GM12872 (cell line): ENCODE data around the gene RRM1.
A peak's percentile ranks its signal among the peaks of the same experiment; 100 is the strongest.

Source experiments
- CTCF ChIP-seq: IDR thresholded peaks from 3 replicates; pipeline ENCODE4 v1.5.1; 2011; ENCODE audit warnings: low read depth, mild to moderate bottlenecking, low read length, moderate library complexity; ENCODE audit not compliant: insufficient read depth

The RRM1 gene

DNA sequence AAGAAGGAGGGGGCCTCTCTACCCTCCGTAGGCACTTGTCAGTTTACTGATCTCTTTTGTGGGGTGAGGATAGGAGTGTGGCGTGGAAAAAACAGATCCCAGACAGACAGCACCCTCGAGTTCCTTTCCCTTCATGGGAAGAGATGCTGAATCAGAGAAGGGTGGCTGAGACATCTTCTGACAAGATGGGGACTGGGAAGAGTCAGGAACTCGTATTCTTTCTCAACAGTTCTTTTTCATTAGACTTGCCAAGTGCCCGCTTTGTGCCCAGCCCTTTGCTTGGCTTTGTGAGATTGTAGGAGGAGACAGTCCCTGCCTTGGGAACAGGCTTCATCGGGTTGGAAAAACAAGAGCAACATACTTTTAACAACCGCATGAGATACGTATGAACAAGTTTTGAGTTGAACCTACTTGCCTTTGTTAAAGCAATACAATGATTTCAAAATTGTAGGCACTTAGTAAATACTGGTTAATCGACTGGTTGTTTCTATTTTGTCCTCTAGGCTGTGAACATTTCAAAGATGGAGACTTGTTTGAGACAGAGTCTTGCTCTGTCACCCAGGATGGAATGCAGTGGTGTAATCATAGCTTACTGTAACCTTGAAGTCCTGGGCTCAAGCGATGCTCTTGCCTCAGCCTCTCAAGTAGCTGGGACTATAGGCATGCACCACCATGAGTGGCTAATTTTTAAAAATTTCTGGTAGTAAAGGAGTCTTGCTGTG lies 1.1 kb downstream of the RRM1 start:
- TF ChIP-seq CTCF = peak; percentile 15; the same call in 1 of the 3 replicates

GRCh38 chr11:4098026-4098621 lies 3.5 kb downstream of the RRM1 start:
- no peak for TF ChIP-seq CTCF

DNA sequence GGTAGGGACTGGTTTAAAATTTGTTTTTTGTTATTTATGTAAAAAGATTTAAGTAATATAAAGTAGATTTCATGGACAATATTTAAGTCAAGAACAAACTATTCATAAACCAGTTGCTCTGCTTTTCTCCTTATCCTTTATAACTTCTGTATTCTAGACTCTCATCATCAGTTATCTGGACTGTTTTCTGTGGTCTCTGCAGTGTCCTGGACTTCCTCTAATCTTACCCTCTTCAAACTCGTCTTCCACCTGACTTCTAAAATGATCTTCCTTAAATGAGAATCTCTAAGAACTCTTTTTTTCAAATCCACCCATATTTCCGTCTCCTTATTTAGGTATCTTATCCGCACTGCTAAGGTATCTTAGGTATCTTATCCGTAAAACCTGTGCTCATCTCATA lies 8.1 kb downstream of the RRM1 start:
- no peak for TF ChIP-seq CTCF

GRCh38 chr11:4103269-4103668 lies 8.7 kb downstream of the RRM1 start:
- TF ChIP-seq CTCF = no peak

- no peak for TF ChIP-seq CTCF
These were observed 11.3 kb downstream of the RRM1 start for GRCh38 chr11:4105916-4106315.

- TF ChIP-seq CTCF = no peak
These were observed 17.2 kb downstream of the RRM1 start for GRCh38 chr11:4111834-4112233.

DNA sequence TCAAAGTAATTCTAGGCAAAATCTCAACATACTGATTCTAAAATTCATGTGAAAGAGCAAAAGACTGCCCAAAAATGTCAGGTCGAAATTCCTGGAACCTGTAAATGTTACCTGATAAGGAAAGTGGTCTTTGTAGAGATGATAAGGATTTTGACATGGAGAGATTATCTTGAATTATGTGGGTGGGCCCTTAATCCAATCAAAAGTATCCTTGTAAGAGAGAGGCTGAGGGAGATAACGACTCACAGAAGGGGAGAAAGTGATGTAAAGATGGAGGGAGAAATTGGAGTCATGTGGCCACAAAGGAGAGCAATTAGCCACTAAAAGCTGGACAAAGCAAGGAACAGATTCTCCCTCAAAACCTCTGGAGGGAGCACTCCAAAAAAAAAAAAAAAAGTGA lies 20.5 kb downstream of the RRM1 start:
- TF ChIP-seq CTCF = no peak
